Upper lobe of right lung (tissue), 1 donor: Measurements from ENCODE around the gene FOXP1. TPM values are rescaled to one million over a fixed set of nuclear protein-coding genes. Genes with fewer than 3 reads are reported as not detected.

Experiments used
- ATAC-seq: fragments of 200-7000 bp; cut with Tn5 transposase; one replicate; pipeline ENCODE4 v1.9.1; 2020; ENCODE audit warnings: mild to moderate bottlenecking, moderate library complexity
- DNase-seq: peaks from one replicate; pipeline ENCODE4 v3.0.0-alpha.2; 2020
- H3K27ac ChIP-seq: fragments of 200-600 bp; one replicate; pipeline ENCODE4 v1.8.0; 2022
- H3K27me3 ChIP-seq: fragments of 200-600 bp; one replicate; pipeline ENCODE4 v1.8.0; 2022; ENCODE audit warnings: mild to moderate bottlenecking
- H3K36me3 ChIP-seq: fragments of 200-600 bp; one replicate; pipeline ENCODE4 v1.8.0; 2022
- H3K4me1 ChIP-seq: fragments of 200-600 bp; one replicate; pipeline ENCODE4 v1.8.0; 2022
- H3K4me3 ChIP-seq: fragments of 200-600 bp; one replicate; pipeline ENCODE4 v1.8.0; 2022; ENCODE audit warnings: mild to moderate bottlenecking
- H3K9me3 ChIP-seq: fragments of 200-600 bp; one replicate; pipeline ENCODE4 v1.8.0; 2022
- intact Hi-C: fragments of 100-400 bp; cut with DNase I; formaldehyde crosslinking; loops from one replicate; pipeline ENCODE4 v1.11.0; 2022
- total RNA-seq: library from RNA; stranded (reverse); fragmentation: NEBNext Ultra II Directional; extraction: Animal tissue kit (Norgen Biotek cat#: 25700); gene quantifications from one replicate; pipeline ENCODE4 v1.2.1, GENCODE V29; 2021
- TF ChIP-seq, protein P1 (sequence below): fragments of 200-600 bp; IDR thresholded peaks from one replicate; pipeline ENCODE4 v1.8.0; 2022; ENCODE audit warnings: antibody characterized with exemption
- donor health status: DM: no; HTN: yes; CAD: no; lungs with severe emphysema.

The FOXP1 gene
- total RNA-seq, 1 donor from 2014 or later = 140 TPM

DNA sequence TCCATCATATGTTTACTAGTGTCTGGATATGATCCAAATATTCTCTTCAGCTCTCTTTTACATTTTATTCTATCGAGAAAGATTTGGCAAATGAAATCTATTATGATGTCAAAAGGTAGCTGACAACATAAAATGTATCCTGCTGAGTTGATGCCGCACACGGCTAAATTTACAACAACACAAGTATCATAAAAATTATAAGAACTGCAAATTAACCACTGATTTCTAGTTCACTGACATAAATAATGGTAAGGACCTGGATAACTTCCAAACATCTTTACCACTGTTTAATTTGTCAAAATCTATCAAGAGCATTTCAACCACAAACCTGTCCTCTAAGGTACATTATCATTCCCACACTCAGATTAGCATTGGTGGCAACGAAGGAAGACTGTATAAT is 244.5 kb downstream of the FOXP1 start:
- no peaks in the 10 kb centered on the region for H3K4me1 ChIP-seq
- no peak overlapping the region for H3K4me3 ChIP-seq
- no peaks in the 10 kb centered on the region for H3K27me3 ChIP-seq
- DNase-seq = no peak
- intact Hi-C loops = no loop called here
- no peaks in the 10 kb centered on the region for H3K9me3 ChIP-seq
- ATAC-seq = no peak
- no peaks in the 10 kb centered on the region for H3K36me3 ChIP-seq
- TF ChIP-seq, protein P1, sequence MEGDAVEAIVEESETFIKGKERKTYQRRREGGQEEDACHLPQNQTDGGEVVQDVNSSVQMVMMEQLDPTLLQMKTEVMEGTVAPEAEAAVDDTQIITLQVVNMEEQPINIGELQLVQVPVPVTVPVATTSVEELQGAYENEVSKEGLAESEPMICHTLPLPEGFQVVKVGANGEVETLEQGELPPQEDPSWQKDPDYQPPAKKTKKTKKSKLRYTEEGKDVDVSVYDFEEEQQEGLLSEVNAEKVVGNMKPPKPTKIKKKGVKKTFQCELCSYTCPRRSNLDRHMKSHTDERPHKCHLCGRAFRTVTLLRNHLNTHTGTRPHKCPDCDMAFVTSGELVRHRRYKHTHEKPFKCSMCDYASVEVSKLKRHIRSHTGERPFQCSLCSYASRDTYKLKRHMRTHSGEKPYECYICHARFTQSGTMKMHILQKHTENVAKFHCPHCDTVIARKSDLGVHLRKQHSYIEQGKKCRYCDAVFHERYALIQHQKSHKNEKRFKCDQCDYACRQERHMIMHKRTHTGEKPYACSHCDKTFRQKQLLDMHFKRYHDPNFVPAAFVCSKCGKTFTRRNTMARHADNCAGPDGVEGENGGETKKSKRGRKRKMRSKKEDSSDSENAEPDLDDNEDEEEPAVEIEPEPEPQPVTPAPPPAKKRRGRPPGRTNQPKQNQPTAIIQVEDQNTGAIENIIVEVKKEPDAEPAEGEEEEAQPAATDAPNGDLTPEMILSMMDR = no peak
- no peak overlapping the region for H3K27ac ChIP-seq

DNA sequence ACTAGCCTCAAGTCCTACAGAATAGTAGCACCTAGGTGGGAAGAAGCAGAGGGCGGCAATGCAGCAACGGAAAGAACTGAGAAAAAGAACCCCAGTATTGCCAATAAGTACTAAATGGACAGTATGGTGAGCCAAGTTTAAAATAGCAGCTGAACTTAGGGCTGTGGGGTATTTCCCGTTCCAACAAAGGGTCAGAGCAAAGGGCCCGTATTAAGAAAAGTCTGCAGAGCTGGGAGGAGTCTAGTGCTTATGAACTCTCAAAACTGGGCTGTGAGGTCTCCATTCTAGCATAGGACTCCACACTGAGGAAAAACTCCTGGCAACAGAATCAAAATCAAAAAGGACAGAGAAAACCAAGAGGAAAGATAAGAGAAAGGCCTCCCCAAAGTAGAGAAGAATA is 250.7 kb downstream of the FOXP1 start:
- intact Hi-C loops = no loop called here
- ATAC-seq (no peak), DNase-seq (no peak)
- Histone ChIP-seq H3K4me3 (no peak overlapping the region), H3K27me3 (no peaks in the 10 kb centered on the region), H3K4me1 (no peaks in the 10 kb centered on the region), H3K27ac (no peak overlapping the region), H3K36me3 (no peaks in the 10 kb centered on the region), H3K9me3 (no peaks in the 10 kb centered on the region)
- TF ChIP-seq, protein P1 = no peak

DNA sequence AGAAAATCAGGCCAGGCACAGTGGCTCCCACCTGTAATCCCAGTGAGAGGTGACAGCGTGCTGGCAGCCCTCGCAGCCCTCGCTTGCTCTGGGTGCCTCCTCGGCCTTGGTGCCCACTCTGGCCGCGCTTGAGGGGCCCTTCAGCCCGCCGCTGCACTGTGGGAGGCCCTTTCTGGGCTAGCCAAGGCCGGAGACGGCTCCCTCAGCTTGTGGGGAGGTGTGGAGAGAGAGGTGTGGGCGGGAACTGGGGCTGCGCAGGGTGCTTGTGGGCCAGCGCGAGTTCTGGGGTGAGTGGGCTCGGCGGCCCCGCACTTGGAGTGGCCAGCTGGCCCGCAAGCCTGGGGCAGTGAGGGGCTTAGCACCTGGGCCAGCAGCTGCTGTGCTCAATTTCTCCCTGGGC is 252.6 kb downstream of the FOXP1 start:
- intact Hi-C loops = no loop called here
- ATAC-seq (no peak), DNase-seq (no peak)
- TF ChIP-seq, protein P1 = no peak
- Histone ChIP-seq H3K27me3 (no peaks in the 10 kb centered on the region), H3K36me3 (no peaks in the 10 kb centered on the region), H3K4me3 (no peak overlapping the region), H3K27ac (no peak overlapping the region), H3K9me3 (no peaks in the 10 kb centered on the region), H3K4me1 (no peaks in the 10 kb centered on the region)

DNA sequence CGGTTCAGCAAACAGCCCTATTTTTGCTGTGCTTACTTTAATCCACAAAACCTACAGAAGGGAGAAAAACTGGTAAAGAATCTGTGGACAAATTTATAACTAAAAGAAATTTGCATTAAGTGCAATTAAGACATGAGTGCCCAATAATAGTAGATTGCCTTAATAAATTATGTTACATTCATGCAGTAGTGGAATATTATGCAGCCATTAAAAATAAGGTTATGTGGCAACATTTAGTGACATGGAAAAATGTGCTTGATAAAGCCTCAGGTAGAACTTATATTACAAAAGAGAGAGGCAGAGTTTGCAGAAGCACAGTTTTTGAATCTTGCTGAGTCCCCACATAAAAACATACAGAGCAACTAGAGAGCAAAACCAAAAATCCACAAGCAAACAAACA is 253.0 kb downstream of the FOXP1 start:
- Histone ChIP-seq H3K27ac (no peak overlapping the region), H3K4me3 (no peak overlapping the region), H3K4me1 (no peaks in the 10 kb centered on the region), H3K36me3 (no peaks in the 10 kb centered on the region), H3K27me3 (no peaks in the 10 kb centered on the region), H3K9me3 (no peaks in the 10 kb centered on the region)
- TF ChIP-seq, protein P1 = no peak
- ATAC-seq = no peak
- intact Hi-C loops = no loop called here
- DNase-seq = no peak

DNA sequence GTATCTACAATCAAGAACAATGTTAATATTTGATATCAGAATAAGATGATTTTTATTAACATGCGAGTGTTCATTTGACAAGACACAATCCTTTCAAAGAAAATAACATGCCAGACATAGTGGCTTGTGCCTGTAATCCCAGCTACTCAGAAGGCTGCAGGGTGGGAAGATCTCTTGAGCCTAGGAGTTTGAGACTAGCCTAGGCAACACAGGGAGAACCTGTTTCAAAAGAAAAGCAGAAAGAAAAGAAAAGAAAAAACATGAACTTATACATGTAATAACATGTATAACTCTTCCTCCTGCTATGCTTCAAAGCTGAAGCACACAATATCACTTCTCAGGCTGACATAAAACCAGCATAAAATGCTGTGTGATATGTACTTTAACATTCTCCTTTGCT is 253.7 kb downstream of the FOXP1 start:
- Histone ChIP-seq H3K27ac (no peak overlapping the region), H3K9me3 (no peaks in the 10 kb centered on the region), H3K4me3 (no peak overlapping the region), H3K27me3 (no peaks in the 10 kb centered on the region), H3K36me3 (no peaks in the 10 kb centered on the region), H3K4me1 (no peaks in the 10 kb centered on the region)
- TF ChIP-seq, protein P1 = no peak
- no peak for DNase-seq
- no peak for ATAC-seq
- intact Hi-C loops = no loop called here

DNA sequence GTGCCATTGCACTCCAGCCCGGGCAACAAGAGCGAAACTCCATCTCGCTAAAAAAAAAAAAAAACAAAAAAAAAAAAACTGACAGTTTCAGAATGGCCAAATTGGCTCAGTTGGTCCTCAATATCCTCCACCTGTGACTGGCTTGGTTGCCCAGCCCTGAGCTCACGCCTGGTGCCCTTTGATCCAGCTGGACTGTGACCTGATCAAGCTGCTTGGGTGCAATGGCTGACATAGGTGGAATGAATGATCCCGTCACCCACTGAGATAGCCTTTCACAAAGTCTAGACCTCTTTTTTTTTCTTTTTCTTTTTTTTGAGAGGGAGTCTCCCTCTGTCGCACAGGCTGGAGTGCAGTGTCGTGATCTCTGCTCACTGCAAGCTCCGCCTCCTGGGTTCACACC is 254.6 kb downstream of the FOXP1 start:
- intact Hi-C loops = no loop called here
- Histone ChIP-seq H3K27me3 (no peaks in the 10 kb centered on the region), H3K9me3 (no peaks in the 10 kb centered on the region), H3K27ac (no peak overlapping the region), H3K4me1 (no peaks in the 10 kb centered on the region), H3K36me3 (no peaks in the 10 kb centered on the region), H3K4me3 (no peak overlapping the region)
- ATAC-seq (no peak), DNase-seq (no peak)
- TF ChIP-seq, protein P1 = no peak
